ENCODE results near the gene WWP2. TPM values are rescaled to one million over a fixed set of nuclear protein-coding genes. Genes with fewer than 3 reads are reported as not detected.
"Not testable (repeated sequence)": the region's sequence is repeated elsewhere in the genome, so short reads cannot be mapped to it uniquely, and the experiment has no call there.

The WWP2 gene
- total RNA-seq, 1 experiment from 2014 or later, result 38.8 TPM

- CTCF ChIA-PET; POLR2A ChIA-PET (ENCODE audit: unreplicated experiment); H3K4me1 ChIP-seq (replicated peaks; ENCODE audit: insufficient read depth); DNase-seq; H3K4me3 ChIP-seq; intact Hi-C loops (cut with micrococcal nuclease; ENCODE audit: unreplicated experiment); H3K27ac ChIP-seq; H2AFZ ChIP-seq; H3K79me2 ChIP-seq (ENCODE audit: low read depth); H3K36me3 ChIP-seq (ENCODE audit: low read depth); H3F3A ChIP-seq (ENCODE audit: insufficient read depth, low read depth); H4K20me1 ChIP-seq (ENCODE audit: insufficient read depth); H3K4me2 ChIP-seq; H3K9me2 ChIP-seq (ENCODE audit: insufficient read depth); H3K9me3 ChIP-seq (ENCODE audit: insufficient read depth, low read depth); BruUV-seq (replicated peaks); H3K27me3 ChIP-seq (ENCODE audit: insufficient read depth, low read depth): not testable (repeated sequence)
These were observed 190.6 kb downstream of the WWP2 start for GRCh38 chr16:69952572-69953355.

- H3K4me1 ChIP-seq (replicated peaks; ENCODE audit: insufficient read depth); DNase-seq; H3K9me3 ChIP-seq (ENCODE audit: insufficient read depth, low read depth); H3K27ac ChIP-seq; H3K4me3 ChIP-seq; intact Hi-C loops (cut with micrococcal nuclease; ENCODE audit: unreplicated experiment); H3K9me2 ChIP-seq (ENCODE audit: insufficient read depth); H3K79me2 ChIP-seq (ENCODE audit: low read depth); H2AFZ ChIP-seq; H3K36me3 ChIP-seq (ENCODE audit: low read depth); POLR2A ChIA-PET (ENCODE audit: unreplicated experiment); H3K27me3 ChIP-seq (ENCODE audit: insufficient read depth, low read depth); CTCF ChIA-PET; H3K4me2 ChIP-seq; BruUV-seq (replicated peaks); H3F3A ChIP-seq (ENCODE audit: insufficient read depth, low read depth); H4K20me1 ChIP-seq (ENCODE audit: insufficient read depth): not testable (repeated sequence)
These were observed 192.1 kb downstream of the WWP2 start for GRCh38 chr16:69954241-69954640.

- DNase-seq; H2AFZ ChIP-seq; CTCF ChIA-PET; H3K9me3 ChIP-seq (ENCODE audit: insufficient read depth, low read depth); BruUV-seq (replicated peaks); H4K20me1 ChIP-seq (ENCODE audit: insufficient read depth); H3K79me2 ChIP-seq (ENCODE audit: low read depth); H3K4me1 ChIP-seq (replicated peaks; ENCODE audit: insufficient read depth); H3K4me3 ChIP-seq; H3K36me3 ChIP-seq (ENCODE audit: low read depth); intact Hi-C loops (cut with micrococcal nuclease; ENCODE audit: unreplicated experiment); H3F3A ChIP-seq (ENCODE audit: insufficient read depth, low read depth); H3K27me3 ChIP-seq (ENCODE audit: insufficient read depth, low read depth); H3K9me2 ChIP-seq (ENCODE audit: insufficient read depth); H3K4me2 ChIP-seq; POLR2A ChIA-PET (ENCODE audit: unreplicated experiment); H3K27ac ChIP-seq: not testable (repeated sequence)
These were observed 201.2 kb downstream of the WWP2 start for GRCh38 chr16:69963312-69963711.

- H3K4me2 ChIP-seq; H2AFZ ChIP-seq; H3K9me2 ChIP-seq (ENCODE audit: insufficient read depth); H3K4me3 ChIP-seq; CTCF ChIA-PET; H3K36me3 ChIP-seq (ENCODE audit: low read depth); H4K20me1 ChIP-seq (ENCODE audit: insufficient read depth); H3K27me3 ChIP-seq (ENCODE audit: insufficient read depth, low read depth); H3K27ac ChIP-seq; H3F3A ChIP-seq (ENCODE audit: insufficient read depth, low read depth); POLR2A ChIA-PET (ENCODE audit: unreplicated experiment); BruUV-seq (replicated peaks); H3K4me1 ChIP-seq (replicated peaks; ENCODE audit: insufficient read depth); H3K79me2 ChIP-seq (ENCODE audit: low read depth); intact Hi-C loops (cut with micrococcal nuclease; ENCODE audit: unreplicated experiment); H3K9me3 ChIP-seq (ENCODE audit: insufficient read depth, low read depth): not testable (repeated sequence)
- DNase-seq, result peak in 1 of 2 experiments; percentile 73
These were observed 203.0 kb downstream of the WWP2 start for GRCh38 chr16:69964960-69965660.

GRCh38 chr16:69965661-69966054, 203.5 kb downstream of the WWP2 start:
- H3K4me3 ChIP-seq; BruUV-seq (replicated peaks); CTCF ChIA-PET; H2AFZ ChIP-seq; H4K20me1 ChIP-seq (ENCODE audit: insufficient read depth); H3K4me1 ChIP-seq (replicated peaks; ENCODE audit: insufficient read depth); H3K9me3 ChIP-seq (ENCODE audit: insufficient read depth, low read depth); DNase-seq; H3K27ac ChIP-seq; H3K27me3 ChIP-seq (ENCODE audit: insufficient read depth, low read depth); POLR2A ChIA-PET (ENCODE audit: unreplicated experiment); intact Hi-C loops (cut with micrococcal nuclease; ENCODE audit: unreplicated experiment); H3F3A ChIP-seq (ENCODE audit: insufficient read depth, low read depth); H3K4me2 ChIP-seq; H3K9me2 ChIP-seq (ENCODE audit: insufficient read depth); H3K36me3 ChIP-seq (ENCODE audit: low read depth); H3K79me2 ChIP-seq (ENCODE audit: low read depth): not testable (repeated sequence)

GRCh38 chr16:69967688-69968087, 205.6 kb downstream of the WWP2 start:
- H3K27me3 ChIP-seq (ENCODE audit: insufficient read depth, low read depth); H4K20me1 ChIP-seq (ENCODE audit: insufficient read depth); H3K4me2 ChIP-seq; intact Hi-C loops (cut with micrococcal nuclease; ENCODE audit: unreplicated experiment); H3K9me3 ChIP-seq (ENCODE audit: insufficient read depth, low read depth); H3K79me2 ChIP-seq (ENCODE audit: low read depth); BruUV-seq (replicated peaks); H2AFZ ChIP-seq; H3K4me1 ChIP-seq (replicated peaks; ENCODE audit: insufficient read depth); CTCF ChIA-PET; H3F3A ChIP-seq (ENCODE audit: insufficient read depth, low read depth); H3K27ac ChIP-seq; H3K9me2 ChIP-seq (ENCODE audit: insufficient read depth); POLR2A ChIA-PET (ENCODE audit: unreplicated experiment); DNase-seq; H3K4me3 ChIP-seq; H3K36me3 ChIP-seq (ENCODE audit: low read depth): not testable (repeated sequence)

GRCh38 chr16:69968125-69968524, 206.0 kb downstream of the WWP2 start:
- H3K27ac ChIP-seq; H3K4me3 ChIP-seq; H2AFZ ChIP-seq; H3K9me3 ChIP-seq (ENCODE audit: insufficient read depth, low read depth); H3K36me3 ChIP-seq (ENCODE audit: low read depth); H3K4me1 ChIP-seq (replicated peaks; ENCODE audit: insufficient read depth); H3K9me2 ChIP-seq (ENCODE audit: insufficient read depth); intact Hi-C loops (cut with micrococcal nuclease; ENCODE audit: unreplicated experiment); H3K27me3 ChIP-seq (ENCODE audit: insufficient read depth, low read depth); DNase-seq; BruUV-seq (replicated peaks); CTCF ChIA-PET; H4K20me1 ChIP-seq (ENCODE audit: insufficient read depth); POLR2A ChIA-PET (ENCODE audit: unreplicated experiment); H3K4me2 ChIP-seq; H3K79me2 ChIP-seq (ENCODE audit: low read depth); H3F3A ChIP-seq (ENCODE audit: insufficient read depth, low read depth): not testable (repeated sequence)
